Stimulated activated naive CD8-positive, alpha-beta T cell treated with anti-CD3 and anti-CD28 coated beads, Interleukin-15, Interleukin-2, amounts not matched to agents 100 U/mL and 50 U/mL, for 24 hours (primary cell): ENCODE measurements around the gene KSR1.
A peak's percentile ranks its signal among the peaks of the same experiment; 100 is the strongest.

Source experiments
- ATAC-seq: fragments of 150-1000 bp; cut with Tn5 transposase; one replicate; pipeline ENCODE4 v1.10.0; 2021
- DNase-seq: peaks from one replicate; pipeline ENCODE4 v3.0.0; 2021

Gene KSR1

DNA sequence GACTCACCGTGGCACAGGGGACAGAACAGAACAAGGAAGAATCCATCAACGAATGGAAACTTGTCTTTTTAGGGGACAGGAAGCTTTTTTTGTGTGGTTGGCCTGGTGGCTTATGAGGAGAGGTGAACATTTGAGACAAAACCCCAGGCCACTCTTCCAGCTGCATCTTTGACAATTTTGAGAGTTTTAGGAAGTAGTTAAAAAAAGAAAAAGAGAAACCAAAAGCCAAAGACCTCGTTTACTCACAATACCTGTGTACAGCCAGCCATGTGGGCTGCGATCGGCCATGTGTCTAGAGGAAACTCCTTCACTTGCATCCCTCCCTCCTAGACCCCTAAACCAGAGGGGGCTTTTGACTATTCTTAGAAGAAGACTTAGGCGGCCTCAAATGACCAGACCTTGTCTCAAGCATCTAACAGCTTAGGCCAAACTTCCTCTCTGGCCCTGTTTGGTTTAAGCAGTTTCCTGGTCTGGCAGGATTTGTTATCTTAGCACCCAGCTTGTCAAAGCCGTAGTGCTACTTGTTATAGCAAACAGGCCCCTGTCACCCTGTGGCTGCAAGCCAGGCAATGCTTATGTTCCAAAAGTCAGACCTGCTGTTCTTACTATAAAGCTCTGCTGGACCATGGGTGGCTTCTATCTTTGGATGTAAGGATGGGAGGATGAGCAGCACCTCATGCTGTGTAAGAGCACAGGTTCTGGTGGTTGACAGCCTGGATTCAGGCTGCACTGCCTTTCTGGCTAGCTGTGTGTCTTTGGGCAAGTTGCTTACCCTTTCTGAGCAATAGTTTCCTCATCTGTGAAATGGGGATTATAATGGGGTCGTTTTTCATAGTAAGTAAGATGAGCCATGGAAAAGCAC lies 17.7 kb downstream of the KSR1 start:
- DNase-seq (peak; percentile 83), ATAC-seq (peak; percentile 24)

DNA sequence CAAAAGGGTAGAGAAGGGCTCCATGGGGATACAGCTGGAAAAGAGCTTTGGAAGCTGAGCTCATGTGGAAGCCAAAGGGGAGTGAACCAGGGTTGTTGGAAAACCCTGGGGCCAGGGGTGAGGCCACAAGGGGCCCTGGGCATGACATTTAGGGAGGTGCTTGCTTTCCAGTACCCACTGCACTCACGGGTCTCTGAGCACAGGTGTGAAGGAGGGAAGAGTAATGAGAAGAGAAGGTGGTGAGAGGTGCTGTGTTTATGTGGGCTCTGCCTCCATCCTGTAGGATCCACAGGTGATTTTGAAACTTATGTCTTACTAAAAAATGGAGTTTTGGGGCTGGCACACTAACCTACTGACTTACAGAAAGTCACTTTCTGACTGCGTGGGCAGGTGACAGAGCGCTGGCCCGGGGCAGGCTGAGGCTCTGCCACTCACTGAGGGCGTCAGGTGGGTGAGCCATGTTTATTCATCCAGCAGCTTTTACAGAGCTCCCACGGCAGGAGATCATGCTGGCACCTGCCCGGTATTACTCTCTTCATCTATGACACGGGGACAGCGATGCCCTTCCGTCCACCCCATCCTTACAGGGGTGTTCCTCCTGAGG lies 18.9 kb downstream of the KSR1 start:
- peak; percentile 65 for DNase-seq

DNA sequence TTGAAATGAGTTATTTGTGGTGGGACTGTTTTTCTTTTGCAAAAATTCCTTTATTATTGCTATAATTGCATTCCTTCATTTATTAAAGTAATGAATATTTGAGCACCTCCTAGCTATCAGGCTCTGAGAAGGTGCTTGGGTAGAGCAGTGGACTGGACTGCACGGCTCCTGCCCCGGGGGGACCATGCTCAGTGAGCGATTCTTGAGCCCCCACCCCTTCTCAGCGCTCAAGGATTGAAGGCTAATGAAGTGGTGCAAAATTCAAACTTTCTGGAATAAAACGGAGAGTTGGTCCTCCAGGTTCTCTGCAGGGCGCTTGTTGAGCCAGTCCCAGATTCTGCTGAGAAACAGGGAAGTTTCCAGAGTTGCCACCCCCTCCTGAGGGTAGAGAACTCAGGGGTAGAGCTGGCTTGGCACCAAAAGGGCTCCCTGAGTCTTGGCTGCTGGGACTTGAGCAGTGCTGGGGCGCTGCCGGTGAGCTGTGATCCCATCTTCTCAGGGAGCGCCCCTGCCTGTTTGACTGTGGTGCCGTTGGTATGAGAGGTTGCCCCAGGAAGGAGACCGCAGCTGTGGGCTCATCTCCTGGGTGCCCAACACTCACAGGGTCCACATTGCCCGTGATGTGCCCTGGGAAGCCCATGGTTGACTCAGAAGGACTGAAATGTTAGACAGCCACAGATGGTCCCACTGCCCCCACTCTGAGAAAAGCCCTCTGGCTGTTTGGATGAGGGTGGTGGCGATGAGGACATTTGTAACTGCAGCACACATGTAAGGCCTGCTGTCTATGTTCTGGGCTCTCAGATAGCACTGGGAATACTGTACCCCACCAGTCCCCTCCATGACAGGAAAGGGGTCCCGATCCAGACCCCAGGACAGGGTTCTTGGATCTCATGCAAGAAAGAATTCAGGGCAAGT lies 20.0 kb downstream of the KSR1 start:
- DNase-seq (no peak), ATAC-seq (no peak)

More for the DNA sequence above, 18.9 kb downstream of the KSR1 start:
- peak; percentile 16 for ATAC-seq

DNA sequence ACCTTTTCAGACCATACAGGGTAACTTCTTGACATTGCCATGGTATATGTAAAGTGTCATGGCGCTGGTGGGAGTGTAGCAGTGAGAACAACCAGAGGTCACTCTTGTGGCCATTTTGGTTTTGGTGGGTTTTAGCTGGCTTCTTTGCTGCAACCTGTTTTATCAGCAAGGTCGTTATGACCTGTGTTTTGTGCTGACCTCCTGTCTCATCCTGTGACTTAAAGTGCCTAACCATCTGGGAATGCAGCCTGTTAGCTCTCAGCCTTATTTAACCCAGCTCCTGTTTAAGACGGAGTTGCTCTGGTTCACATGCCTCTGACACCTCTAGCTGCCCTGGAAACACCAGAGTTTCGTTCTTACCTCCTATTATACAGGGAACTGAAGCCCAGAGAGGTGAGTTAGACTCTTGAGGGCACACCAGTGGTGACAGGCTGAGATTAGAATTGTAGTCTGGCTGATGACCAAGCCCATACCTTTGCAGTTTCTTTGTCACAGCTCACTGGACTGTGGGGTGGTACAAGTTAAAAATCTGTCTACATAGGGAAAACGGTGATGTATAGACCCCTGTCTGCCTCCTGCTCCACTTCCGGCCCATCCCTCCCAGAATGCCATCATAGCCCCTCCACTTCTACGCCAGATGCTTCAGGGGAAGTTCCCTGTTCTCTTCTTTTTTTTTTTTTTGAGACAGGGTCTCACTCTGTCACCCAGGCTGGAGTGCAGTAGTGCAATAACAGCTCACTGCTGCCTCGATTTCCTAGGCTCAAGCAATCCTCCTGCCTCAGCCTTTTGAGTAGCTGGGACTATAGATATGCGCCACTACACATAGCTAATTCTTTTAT lies 21.0 kb downstream of the KSR1 start:
- ATAC-seq, result no peak

DNA sequence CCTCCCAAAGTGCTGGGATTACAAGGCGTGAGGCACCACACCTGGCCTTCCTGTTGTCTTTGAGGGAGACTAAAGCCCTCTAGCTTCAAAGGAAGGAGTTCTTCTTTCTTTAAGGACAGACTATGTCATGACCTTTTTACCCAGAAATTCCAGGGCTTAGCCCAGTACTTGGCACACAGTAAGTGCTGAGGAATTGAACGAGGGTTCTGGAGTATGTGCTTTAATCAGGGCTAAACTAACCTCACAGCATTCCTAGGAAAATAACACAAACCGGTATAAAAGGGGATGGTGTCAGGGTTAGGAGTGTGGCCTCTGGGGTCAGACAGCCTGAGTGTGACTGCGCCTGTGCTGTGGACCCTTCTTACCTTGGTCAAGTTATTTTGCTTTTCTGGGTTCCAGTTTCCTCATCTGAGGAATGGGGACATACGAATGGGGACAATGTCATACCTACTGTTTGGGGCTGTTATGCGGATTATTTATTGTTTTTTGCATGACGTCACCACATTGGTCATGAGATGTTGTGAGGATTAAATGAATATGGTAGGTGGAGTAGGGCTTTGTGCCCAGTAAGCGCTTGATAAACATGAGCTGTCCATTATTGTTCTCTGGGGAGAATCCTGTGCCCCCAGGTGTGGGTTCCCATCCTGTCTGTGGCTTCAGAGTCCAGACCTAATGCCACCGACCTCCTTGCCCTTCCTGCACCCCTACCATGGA lies 21.9 kb downstream of the KSR1 start:
- ATAC-seq, result no peak
- DNase-seq, result no peak

More for the DNA sequence above, 21.0 kb downstream of the KSR1 start:
- no peak for DNase-seq

DNA sequence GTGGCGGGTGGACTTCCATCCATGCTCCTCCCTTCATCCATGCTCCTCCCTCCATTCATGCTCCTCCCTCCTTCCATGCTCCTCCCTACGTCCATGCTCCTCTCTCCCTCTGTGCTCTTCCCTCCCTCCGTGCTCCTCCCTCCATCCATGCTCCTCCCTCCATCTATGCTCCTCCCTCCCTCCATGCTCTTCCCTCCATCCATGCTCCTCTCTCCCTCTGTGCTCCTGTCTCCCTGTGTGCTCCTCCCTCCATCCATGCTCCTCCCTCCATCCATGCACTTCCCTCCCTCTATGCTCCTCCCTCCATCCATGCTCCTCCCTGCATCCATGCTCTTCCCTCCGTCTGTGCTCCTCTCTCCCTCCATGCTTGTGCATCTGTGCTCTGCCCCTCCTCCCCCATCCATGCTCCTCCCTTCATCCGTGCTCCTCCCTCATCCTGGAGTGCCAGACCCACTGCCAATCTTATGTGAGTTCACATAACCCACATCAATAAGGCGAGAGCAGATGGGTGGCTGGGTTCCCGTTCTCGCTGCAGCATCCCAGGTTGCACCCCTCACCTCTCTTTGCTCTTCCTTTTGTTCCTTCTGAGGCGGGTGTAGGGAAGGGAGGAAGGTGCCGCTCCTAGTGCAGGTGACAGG lies 22.8 kb downstream of the KSR1 start:
- DNase-seq (no peak), ATAC-seq (no peak)

DNA sequence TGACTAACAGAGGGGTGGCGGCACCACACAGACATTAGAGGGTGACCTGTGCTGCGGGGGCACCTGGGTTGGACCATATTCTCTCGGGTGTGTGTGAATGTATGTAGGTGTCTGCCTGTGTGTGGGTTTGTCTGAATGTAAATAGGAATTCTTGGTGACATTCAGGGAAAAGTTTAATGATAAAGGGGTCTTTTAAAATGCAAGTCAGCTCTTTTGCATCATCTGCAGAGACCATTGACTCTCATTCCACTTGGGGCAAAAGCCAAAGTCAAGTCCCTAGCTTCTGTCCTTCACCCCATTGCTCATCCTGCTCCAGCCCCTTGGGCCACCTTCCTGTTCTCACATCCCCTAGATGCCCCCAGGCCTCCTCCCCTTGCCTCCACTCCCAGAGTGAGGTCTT lies 23.6 kb downstream of the KSR1 start:
- ATAC-seq (no peak), DNase-seq (no peak)

DNA sequence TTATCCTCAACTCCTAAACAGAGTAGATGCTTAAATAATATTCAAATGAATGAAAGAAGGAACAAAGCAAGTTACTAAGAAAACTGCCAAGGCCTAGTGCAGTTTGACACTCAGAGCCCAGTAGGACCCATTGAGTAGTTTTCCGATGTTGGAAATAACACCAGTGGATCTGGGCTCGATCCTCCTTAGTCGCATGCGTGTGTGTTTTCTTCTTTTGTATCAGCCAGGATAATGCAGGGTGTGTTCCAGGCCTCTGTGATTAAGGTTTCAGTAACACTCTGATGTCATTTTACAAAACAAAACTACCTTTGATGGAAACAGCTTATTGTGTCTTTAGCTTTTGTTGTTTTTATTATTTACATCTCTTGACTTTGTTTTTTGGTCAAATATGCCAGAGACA lies 24.5 kb downstream of the KSR1 start:
- DNase-seq, result no peak
- no peak for ATAC-seq

DNA sequence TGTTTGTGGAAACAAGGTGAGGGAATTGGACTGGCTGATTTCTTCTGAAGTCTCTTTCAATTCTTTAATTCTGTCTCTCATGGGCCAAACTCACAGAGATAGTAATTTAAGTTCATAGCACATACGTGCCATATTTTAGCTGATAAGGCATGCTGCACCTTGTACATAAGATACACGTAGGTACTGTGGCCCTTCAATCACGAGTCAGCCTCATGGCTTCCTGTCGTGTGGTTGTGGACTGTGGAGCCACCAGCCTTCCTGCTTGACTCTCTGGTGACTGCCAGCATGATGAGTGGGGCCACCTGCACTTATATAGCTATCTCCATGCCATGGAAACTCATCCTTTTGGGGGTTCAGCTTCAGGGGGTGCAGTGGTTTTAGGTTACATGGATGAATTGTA lies 25.1 kb downstream of the KSR1 start:
- DNase-seq (peak; percentile 44), ATAC-seq (peak; percentile 83)

DNA sequence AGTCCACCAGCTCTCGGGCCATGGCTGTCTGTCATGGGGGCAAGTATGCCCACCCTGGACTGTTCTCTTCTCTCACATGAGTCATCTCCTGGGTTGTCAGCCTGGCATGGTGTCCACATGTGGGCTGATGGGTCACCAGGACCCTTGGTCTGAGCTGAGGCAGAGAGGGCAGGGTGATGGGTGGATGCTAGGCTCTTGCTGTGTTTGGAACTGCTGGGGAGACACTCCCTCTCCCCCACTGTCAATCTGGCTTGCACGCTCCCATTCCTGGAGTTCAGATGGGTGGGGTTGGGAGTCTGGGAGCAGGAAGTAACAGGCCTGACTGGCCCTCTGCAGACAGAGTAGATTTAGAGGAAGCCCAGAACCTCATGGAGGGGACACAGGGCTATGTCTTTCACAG lies 28.9 kb downstream of the KSR1 start:
- ATAC-seq (no peak), DNase-seq (no peak)

DNA sequence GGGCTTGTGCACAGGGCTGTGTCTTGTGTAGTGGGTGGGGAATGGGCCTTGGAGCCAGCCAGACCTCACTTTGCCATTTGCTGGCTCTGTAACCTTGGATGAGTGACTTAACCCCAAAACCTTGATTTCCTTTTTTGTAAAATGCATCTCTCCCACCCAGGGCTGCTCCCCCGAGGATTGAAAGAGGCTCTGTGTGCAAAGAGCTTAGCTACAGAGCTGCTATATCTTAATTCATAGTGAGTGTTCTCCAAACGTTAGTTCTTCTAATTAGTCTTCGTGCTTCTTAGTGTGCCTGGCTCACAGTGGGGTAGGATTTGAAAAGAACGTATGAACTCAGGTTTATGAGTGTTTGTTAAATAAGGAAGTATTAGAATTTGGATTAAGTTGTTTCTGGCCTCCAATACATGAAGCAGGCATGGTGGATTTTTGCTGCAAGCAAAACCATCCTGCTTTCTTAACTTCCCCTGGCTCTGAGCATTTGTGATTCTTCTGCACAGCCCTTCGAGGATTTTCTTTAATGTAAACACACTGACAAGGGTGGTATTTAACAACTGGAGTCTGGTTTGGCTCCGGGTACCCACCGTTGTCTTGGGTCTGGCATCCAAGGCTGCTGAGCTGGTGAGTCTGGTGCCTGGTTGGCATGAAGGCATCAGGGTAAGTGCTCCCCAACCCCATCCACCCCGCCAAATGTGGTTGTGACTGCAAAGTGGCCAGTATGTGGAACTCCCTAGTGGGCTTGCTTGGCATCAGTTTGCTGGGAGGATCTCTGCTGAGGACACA lies 29.7 kb downstream of the KSR1 start:
- ATAC-seq (no peak), DNase-seq (no peak)

DNA sequence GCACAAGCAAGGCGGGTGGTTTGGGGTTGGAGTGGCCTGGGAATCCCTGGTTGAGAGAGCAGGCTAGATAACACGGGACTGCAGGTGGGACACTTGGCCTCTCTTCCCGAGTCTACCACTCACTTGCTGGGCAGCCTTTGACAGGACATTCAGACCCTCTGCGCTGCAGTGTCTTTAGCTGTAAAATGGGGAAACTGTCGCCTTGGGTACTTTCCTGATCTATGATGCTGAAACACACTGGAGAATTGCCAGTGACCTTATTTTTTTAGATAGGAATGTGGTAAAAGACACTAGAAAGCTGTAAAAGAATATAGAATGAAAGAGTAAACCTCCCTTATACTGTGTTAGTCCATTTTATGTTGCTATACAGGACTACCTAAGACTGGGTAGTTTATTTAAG lies 30.5 kb downstream of the KSR1 start:
- ATAC-seq (no peak), DNase-seq (no peak)

DNA sequence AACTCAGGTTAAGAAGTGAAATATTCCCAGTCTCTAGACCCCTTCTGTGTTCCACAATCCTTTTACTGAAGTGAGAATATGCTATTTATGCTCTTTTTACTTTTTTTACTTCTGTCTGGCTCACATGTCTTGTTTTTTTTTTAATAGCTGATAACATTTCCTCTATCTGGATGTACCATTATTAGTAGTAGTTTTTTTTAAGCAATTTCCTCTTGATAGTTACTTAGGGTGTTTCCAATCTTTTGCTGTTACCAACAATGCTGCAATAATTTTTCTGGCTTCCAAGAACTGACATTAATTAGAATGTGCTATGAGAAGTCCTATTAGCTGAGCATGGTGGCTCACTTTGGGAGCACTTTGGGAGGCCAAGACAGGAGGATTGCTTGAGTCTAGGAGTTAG lies 32.0 kb downstream of the KSR1 start:
- ATAC-seq, result no peak
- DNase-seq, result no peak

DNA sequence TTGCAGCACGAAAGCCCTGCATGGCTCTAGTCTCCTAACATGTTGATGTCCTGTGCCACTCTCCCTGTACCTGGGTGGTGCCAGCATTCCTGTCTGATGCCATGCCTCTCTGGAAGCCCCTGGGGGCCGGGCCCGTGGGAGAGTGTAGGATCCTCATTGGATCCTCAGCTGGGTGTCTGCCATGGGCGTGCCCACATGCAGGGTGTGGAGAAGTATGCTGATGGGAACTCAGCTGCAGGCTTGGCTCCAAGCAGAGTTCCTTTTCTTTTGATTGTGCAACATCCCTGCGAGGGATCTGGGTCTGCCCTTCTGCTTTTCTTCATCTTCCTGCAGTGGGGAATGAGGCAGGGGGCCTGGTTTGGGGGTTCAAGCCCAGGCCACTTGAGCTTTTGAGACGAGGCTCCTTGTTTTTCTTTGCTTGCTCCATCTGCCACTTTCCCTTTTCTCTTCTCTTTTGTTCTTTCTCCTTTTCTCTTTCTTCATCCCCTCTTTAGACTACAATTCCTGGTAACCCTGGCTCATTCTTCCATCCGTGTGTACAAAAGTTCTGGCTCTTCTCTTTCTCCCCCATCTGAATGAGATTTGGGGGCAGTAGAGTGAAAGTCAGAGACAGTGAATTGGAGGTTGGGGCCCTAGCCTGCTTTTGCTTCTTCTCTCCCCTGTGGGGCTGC lies 32.9 kb downstream of the KSR1 start:
- ATAC-seq (no peak), DNase-seq (no peak)

DNA sequence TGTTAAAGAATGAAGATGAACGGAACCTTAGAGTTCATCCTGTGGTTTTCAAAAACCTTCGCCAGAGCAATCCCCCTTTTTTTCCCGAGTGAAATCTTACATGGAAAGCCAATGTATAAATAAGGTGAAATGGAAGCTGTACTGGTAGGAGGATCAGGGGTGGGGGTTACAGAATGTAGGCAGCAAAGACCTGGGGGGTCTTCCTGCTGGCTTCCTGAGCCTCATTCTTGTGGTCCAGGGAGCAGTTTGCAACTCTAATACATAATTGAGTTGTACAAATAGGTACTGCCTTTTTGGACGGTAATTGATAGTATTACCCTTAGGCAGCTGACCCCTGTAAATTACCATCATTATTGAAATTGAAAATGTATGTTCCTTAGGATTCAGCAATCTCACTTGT lies 34.1 kb downstream of the KSR1 start:
- ATAC-seq, result no peak
- DNase-seq, result no peak

DNA sequence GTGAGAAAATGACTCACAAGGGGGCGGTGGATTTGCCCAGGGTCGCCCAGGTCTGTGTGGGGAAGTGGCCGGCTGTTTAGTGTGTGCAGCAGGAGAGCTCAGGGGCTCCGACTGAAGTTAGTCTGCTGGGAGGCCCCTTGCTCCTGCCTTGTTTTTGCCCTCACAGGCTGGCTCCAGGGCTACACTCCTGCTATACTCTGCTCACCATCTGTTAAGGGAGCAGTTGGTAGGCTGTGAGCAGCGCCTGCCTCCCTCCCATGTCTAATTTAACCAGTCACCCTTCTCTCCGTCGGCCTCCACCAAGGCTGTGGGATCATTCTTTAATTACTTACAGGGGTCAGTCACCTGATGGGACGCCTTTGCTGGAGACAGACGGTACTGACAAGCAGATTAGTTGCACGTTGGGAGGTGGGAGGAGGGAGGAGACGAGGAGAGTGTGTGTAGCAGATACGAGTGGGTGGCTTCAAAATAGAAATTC lies 35.5 kb downstream of the KSR1 start:
- DNase-seq (no peak), ATAC-seq (peak; percentile 47)

DNA sequence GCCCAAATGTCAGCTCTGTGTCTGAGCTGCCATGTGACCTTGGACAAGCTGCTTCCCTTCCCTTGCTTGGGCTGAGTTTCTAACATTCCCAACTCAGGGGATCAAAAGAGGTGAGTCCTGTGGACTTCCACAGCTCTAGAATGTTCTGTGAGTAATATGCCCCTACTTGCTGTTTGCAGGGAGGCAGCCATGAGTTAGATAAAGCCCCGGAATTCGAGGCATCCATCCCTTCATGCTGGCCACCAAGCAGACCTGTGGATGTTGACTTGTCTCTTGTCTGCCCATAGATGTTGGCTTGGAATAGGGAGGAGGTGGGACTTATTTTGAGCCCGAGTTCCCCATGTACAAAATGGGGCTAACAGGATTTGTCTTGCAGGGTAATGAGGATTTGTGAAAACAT lies 36.2 kb downstream of the KSR1 start:
- DNase-seq (no peak), ATAC-seq (no peak)

DNA sequence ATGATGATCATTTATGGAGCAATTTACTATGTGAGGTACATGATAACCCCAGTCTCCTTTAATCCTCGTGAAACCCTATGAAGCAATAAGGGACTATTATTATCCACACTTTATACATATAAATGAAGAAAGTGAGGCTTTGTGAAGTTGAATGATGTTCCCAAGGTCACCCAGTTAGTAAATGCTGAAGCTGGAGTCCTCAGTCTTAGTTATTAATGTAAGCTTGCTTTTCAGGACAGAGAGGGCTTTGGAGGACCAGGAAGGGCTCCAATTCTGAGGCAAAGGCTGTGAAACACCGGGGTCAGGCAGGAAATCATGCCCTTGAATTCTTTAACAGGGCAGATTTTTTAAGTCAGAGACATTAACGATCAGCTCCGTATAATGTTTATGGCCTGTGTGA lies 36.8 kb downstream of the KSR1 start:
- ATAC-seq (no peak), DNase-seq (no peak)
